Lower lobe of right lung (tissue), 2 donors: ENCODE results near the gene KIF25. TPM values are rescaled to one million over a fixed set of nuclear protein-coding genes. Genes with fewer than 3 reads are reported as not detected.

ENCODE experiments used
- ATAC-seq, 2 donors: fragments of 200-7000 bp; cut with Tn5 transposase; one replicate each; pipeline ENCODE4 v1.9.1; 2020 to 2022; ENCODE audit warnings: mild to moderate bottlenecking in 2 of 2, moderate library complexity in 2 of 2
- DNase-seq: peaks from one replicate; pipeline ENCODE4 v3.0.0-alpha.2; 2020
- H3K27ac ChIP-seq: fragments of 200-600 bp; one replicate; pipeline ENCODE4 v1.8.0; 2022
- H3K27me3 ChIP-seq: fragments of 200-600 bp; one replicate; pipeline ENCODE4 v1.8.0; 2022; ENCODE audit warnings: low read depth
- H3K36me3 ChIP-seq: fragments of 200-600 bp; one replicate; pipeline ENCODE4 v1.8.0; 2022; ENCODE audit warnings: mild to moderate bottlenecking
- H3K4me1 ChIP-seq: fragments of 200-600 bp; one replicate; pipeline ENCODE4 v1.8.0; 2022
- H3K4me3 ChIP-seq: fragments of 200-600 bp; one replicate; pipeline ENCODE4 v1.8.0; 2022; ENCODE audit warnings: mild to moderate bottlenecking
- H3K9me3 ChIP-seq: fragments of 200-600 bp; one replicate; pipeline ENCODE4 v1.8.0; 2022
- intact Hi-C: fragments of 100-400 bp; cut with DNase I; formaldehyde crosslinking; loops from one replicate; pipeline ENCODE4 v1.11.0; 2022
- total RNA-seq: library from RNA; stranded (reverse); fragmentation: NEBNext Ultra II Directional; extraction: Animal tissue kit (Norgen Biotek cat#: 25700); gene quantifications from one replicate; pipeline ENCODE4 v1.2.1, GENCODE V29; 2021
- TF ChIP-seq, protein P1 (sequence below): fragments of 200-600 bp; IDR thresholded peaks from one replicate; pipeline ENCODE4 v1.8.0; 2022; ENCODE audit warnings: antibody characterized with exemption, mild to moderate bottlenecking
- donor health status: DM: no; HTN: yes; CAD: no; lungs with severe emphysema.

Gene KIF25
- total RNA-seq, 1 donor from 2014 or later: 0.56 TPM

GRCh38 chr6:168037242-168037641, 39.8 kb downstream of the KIF25 start:
- intact Hi-C loops: no loop called here
- Histone ChIP-seq H3K36me3 (no peaks in the 10 kb centered on the region), H3K4me1 (peaks cover 18% of the 10 kb centered on the region), H3K9me3 (peaks cover 27% of the 10 kb centered on the region), H3K27me3 (no peaks in the 10 kb centered on the region), H3K4me3 (no peak overlapping the region), H3K27ac (no peak overlapping the region)
- ATAC-seq (no peak), DNase-seq (no peak)
- TF ChIP-seq, protein P1, sequence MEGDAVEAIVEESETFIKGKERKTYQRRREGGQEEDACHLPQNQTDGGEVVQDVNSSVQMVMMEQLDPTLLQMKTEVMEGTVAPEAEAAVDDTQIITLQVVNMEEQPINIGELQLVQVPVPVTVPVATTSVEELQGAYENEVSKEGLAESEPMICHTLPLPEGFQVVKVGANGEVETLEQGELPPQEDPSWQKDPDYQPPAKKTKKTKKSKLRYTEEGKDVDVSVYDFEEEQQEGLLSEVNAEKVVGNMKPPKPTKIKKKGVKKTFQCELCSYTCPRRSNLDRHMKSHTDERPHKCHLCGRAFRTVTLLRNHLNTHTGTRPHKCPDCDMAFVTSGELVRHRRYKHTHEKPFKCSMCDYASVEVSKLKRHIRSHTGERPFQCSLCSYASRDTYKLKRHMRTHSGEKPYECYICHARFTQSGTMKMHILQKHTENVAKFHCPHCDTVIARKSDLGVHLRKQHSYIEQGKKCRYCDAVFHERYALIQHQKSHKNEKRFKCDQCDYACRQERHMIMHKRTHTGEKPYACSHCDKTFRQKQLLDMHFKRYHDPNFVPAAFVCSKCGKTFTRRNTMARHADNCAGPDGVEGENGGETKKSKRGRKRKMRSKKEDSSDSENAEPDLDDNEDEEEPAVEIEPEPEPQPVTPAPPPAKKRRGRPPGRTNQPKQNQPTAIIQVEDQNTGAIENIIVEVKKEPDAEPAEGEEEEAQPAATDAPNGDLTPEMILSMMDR: no peak

GRCh38 chr6:168037856-168038255, 40.4 kb downstream of the KIF25 start:
- H3K27ac ChIP-seq: no peak overlapping the region
- TF ChIP-seq, protein P1: no peak
- DNase-seq (no peak), ATAC-seq (no peak)
- peaks cover 27% of the 10 kb centered on the region for H3K9me3 ChIP-seq
- H3K4me3 ChIP-seq: no peak overlapping the region
- no peaks in the 10 kb centered on the region for H3K36me3 ChIP-seq
- peaks cover 12% of the 10 kb centered on the region for H3K4me1 ChIP-seq
- H3K27me3 ChIP-seq: no peaks in the 10 kb centered on the region
- intact Hi-C loops: no loop called here

GRCh38 chr6:168038576-168039140, 41.2 kb downstream of the KIF25 start:
- TF ChIP-seq, protein P1: no peak
- intact Hi-C loops: no loop called here

DNA sequence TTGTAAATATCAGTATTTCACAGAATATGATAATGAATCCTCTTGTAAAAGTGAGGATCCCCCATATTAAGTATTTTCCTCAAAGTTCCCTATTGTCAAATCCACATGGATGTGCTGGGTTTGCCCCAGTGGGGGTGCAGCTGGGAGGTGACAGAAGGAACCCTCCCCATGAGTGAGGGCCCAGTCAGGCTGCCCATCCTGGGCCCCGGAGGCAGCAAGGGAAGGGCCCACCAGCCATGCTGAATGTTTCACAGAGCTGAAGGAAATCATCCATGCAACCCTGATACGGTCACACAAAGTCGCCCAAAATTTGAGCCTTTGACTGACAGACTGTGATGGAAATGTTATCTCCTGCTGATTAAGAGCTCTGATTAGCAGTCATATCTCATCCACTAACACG, 41.8 kb downstream of the KIF25 start:
- DNase-seq: no peak
- no peak overlapping the region for H3K4me3 ChIP-seq
- no peaks in the 10 kb centered on the region for H3K27me3 ChIP-seq
- no peak overlapping the region for H3K27ac ChIP-seq
- intact Hi-C loops: no loop called here
- TF ChIP-seq, protein P1: no peak
- ATAC-seq: no peak
- peaks cover 27% of the 10 kb centered on the region for H3K9me3 ChIP-seq
- H3K4me1 ChIP-seq: peaks cover 9% of the 10 kb centered on the region
- H3K36me3 ChIP-seq: no peaks in the 10 kb centered on the region

More at GRCh38 chr6:168038576-168039140, 41.2 kb downstream of the KIF25 start:
- H3K4me1 ChIP-seq: peaks cover 9% of the 10 kb centered on the region
- H3K4me3 ChIP-seq: no peak overlapping the region
- H3K27ac ChIP-seq: no peak overlapping the region
- H3K36me3 ChIP-seq: no peaks in the 10 kb centered on the region
- no peak for DNase-seq
- ATAC-seq: no peak
- peaks cover 27% of the 10 kb centered on the region for H3K9me3 ChIP-seq
- no peaks in the 10 kb centered on the region for H3K27me3 ChIP-seq

- H3K9me3 ChIP-seq: peaks cover 27% of the 10 kb centered on the region
- ATAC-seq (no peak), DNase-seq (no peak)
- intact Hi-C loops: no loop called here
- H3K4me3 ChIP-seq: no peak overlapping the region
- TF ChIP-seq, protein P1: no peak
- no peaks in the 10 kb centered on the region for H3K36me3 ChIP-seq
- no peak overlapping the region for H3K27ac ChIP-seq
- peaks cover 9% of the 10 kb centered on the region for H3K4me1 ChIP-seq
- H3K27me3 ChIP-seq: no peaks in the 10 kb centered on the region
These were observed 42.4 kb downstream of the KIF25 start for GRCh38 chr6:168039849-168040248.
